K562 (cell line): Measurements from ENCODE around the gene ATRX. TPM values are rescaled to one million over a fixed set of nuclear protein-coding genes. Genes with fewer than 3 reads are reported as not detected.

Experiments
- EP400 ChIP-seq: fragments of 450-650 bp; IDR thresholded peaks from 2 replicates; pipeline ENCODE4 v1.6.1; 2017; ENCODE audit warnings: antibody characterized with exemption, mild to moderate bottlenecking, moderate library complexity
- POLR2A ChIP-seq: fragments of 450-650 bp; conservative IDR thresholded peaks from 2 replicates; pipeline ENCODE4 v1.6.1; 2016
- ZNF3 ChIP-seq: fragments of 250-450 bp; sonication (Bioruptor Pico); IDR thresholded peaks from 2 replicates; pipeline ENCODE4 v1.5.0; 2021; ENCODE audit warnings: mild to moderate bottlenecking, moderate library complexity
- polyA plus RNA-seq, 8 experiments: library from polyadenylated mRNA; depleted of rRNA in 4 of 8; stranded (reverse) in 5 of 8; unstranded in 3 of 8; fragments of >200 nt; fragmentation: Nextera tagmentation in 2 of 8; fragmentation: Illumina TruSeq in 1 of 8; extraction: Ambion mirVana in 2 of 8; extraction: Trizol in 1 of 8; gene quantifications; 2 replicates each; pipeline versions ENCODE4 v1.2.1 to v1.2.3, GENCODE V29; 2011 to 2014; ENCODE audit warnings: inconsistent platforms in 1 of 8, missing spikeins in 1 of 8
- total RNA-seq, 7 experiments: library from RNA; depleted of rRNA in 6 of 7; stranded (reverse); fragments of >200 nt in 6 of 7; fragmentation: Illumina TruSeq in 2 of 7; extraction: Trizol in 2 of 7; gene quantifications; 2 replicates each; pipeline versions ENCODE4 v1.2.1 to v1.2.3, GENCODE V29; 2011 to 2021; ENCODE audit warnings: low replicate concordance in 1 of 7
- TF ChIP-seq, protein P1 (sequence below): fragments of 450-650 bp; IDR thresholded peaks from 2 replicates; pipeline ENCODE4 v1.6.1; 2017; ENCODE audit warnings: antibody characterized with exemption, mild to moderate bottlenecking
- TF ChIP-seq, protein P2 (sequence below): sonication (generic); formaldehyde crosslinking; IDR thresholded peaks from 2 replicates; pipeline ENCODE4 v1.8.0; 2023; ENCODE audit warnings: missing genetic modification reagents, mild to moderate bottlenecking, borderline replicate concordance
- TF ChIP-seq, protein P3 (sequence below): IDR thresholded peaks from 2 replicates; pipeline ENCODE4 v1.6.1; 2011; ENCODE audit not compliant: insufficient read length; ENCODE audit errors: extremely low read depth

ATRX gene
- total and polyA plus RNA-seq, 9 of the 15 experiments (the other 6 are each of a cell fraction or from before 2014, with no cell fraction given) = 7.7 to 23.1 (median 20.2) TPM

DNA sequence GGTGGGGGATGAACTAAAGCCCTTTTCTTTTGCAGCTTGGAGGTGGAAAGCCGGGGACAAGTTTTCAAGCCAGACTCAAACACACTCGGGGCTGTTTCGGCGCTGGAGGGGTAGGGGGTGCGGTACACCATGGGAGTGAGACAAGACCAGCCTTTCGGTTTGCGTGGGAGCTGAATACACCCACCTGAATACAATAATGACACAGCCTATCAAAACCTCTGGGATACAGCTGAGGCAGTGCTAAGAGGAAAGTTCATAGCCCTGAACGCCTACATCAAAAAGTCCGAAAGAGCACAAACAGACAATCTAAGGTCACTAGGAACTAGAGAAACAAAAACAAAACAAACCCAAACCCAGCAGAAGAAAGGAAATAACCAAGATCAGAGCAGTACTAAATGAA is 163.3 kb downstream of the ATRX start (continued):
- TF ChIP-seq, protein P1, sequence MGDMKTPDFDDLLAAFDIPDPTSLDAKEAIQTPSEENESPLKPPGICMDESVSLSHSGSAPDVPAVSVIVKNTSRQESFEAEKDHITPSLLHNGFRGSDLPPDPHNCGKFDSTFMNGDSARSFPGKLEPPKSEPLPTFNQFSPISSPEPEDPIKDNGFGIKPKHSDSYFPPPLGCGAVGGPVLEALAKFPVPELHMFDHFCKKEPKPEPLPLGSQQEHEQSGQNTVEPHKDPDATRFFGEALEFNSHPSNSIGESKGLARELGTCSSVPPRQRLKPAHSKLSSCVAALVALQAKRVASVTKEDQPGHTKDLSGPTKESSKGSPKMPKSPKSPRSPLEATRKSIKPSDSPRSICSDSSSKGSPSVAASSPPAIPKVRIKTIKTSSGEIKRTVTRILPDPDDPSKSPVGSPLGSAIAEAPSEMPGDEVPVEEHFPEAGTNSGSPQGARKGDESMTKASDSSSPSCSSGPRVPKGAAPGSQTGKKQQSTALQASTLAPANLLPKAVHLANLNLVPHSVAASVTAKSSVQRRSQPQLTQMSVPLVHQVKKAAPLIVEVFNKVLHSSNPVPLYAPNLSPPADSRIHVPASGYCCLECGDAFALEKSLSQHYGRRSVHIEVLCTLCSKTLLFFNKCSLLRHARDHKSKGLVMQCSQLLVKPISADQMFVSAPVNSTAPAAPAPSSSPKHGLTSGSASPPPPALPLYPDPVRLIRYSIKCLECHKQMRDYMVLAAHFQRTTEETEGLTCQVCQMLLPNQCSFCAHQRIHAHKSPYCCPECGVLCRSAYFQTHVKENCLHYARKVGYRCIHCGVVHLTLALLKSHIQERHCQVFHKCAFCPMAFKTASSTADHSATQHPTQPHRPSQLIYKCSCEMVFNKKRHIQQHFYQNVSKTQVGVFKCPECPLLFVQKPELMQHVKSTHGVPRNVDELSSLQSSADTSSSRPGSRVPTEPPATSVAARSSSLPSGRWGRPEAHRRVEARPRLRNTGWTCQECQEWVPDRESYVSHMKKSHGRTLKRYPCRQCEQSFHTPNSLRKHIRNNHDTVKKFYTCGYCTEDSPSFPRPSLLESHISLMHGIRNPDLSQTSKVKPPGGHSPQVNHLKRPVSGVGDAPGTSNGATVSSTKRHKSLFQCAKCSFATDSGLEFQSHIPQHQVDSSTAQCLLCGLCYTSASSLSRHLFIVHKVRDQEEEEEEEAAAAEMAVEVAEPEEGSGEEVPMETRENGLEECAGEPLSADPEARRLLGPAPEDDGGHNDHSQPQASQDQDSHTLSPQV = no peak
- no peak for TF ChIP-seq ZNF3 (CRISPR knock-in tag)
- no peak for TF ChIP-seq POLR2A
- no peak for TF ChIP-seq EP400
- TF ChIP-seq, protein P2, sequence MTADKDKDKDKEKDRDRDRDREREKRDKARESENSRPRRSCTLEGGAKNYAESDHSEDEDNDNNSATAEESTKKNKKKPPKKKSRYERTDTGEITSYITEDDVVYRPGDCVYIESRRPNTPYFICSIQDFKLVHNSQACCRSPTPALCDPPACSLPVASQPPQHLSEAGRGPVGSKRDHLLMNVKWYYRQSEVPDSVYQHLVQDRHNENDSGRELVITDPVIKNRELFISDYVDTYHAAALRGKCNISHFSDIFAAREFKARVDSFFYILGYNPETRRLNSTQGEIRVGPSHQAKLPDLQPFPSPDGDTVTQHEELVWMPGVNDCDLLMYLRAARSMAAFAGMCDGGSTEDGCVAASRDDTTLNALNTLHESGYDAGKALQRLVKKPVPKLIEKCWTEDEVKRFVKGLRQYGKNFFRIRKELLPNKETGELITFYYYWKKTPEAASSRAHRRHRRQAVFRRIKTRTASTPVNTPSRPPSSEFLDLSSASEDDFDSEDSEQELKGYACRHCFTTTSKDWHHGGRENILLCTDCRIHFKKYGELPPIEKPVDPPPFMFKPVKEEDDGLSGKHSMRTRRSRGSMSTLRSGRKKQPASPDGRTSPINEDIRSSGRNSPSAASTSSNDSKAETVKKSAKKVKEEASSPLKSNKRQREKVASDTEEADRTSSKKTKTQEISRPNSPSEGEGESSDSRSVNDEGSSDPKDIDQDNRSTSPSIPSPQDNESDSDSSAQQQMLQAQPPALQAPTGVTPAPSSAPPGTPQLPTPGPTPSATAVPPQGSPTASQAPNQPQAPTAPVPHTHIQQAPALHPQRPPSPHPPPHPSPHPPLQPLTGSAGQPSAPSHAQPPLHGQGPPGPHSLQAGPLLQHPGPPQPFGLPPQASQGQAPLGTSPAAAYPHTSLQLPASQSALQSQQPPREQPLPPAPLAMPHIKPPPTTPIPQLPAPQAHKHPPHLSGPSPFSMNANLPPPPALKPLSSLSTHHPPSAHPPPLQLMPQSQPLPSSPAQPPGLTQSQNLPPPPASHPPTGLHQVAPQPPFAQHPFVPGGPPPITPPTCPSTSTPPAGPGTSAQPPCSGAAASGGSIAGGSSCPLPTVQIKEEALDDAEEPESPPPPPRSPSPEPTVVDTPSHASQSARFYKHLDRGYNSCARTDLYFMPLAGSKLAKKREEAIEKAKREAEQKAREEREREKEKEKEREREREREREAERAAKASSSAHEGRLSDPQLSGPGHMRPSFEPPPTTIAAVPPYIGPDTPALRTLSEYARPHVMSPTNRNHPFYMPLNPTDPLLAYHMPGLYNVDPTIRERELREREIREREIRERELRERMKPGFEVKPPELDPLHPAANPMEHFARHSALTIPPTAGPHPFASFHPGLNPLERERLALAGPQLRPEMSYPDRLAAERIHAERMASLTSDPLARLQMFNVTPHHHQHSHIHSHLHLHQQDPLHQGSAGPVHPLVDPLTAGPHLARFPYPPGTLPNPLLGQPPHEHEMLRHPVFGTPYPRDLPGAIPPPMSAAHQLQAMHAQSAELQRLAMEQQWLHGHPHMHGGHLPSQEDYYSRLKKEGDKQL (CRISPR knock-in tag) = no peak
- TF ChIP-seq, protein P3, sequence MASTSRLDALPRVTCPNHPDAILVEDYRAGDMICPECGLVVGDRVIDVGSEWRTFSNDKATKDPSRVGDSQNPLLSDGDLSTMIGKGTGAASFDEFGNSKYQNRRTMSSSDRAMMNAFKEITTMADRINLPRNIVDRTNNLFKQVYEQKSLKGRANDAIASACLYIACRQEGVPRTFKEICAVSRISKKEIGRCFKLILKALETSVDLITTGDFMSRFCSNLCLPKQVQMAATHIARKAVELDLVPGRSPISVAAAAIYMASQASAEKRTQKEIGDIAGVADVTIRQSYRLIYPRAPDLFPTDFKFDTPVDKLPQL = no peak
